OCI-LY7 (cell line): ENCODE data around the gene SYNJ2. TPM values are rescaled to one million over a fixed set of nuclear protein-coding genes. Genes with fewer than 3 reads are reported as not detected.

Experiments used
- BruUV-seq: library from RNA; stranded (reverse); fragments of 400-500 nt; replicated peaks from 2 replicates; lab custom pipeline; 2021; lab: Mats Ljungman, UMichigan
- CTCF ChIA-PET: fragments of 300-600 bp; sonication (Branson Sonifier 250); formaldehyde crosslinking; loops from one replicate; lab custom pipeline; 2022; ENCODE audit warnings: antibody characterized with exemption; ENCODE audit not compliant: unreplicated experiment; lab: Charles Lee
- POLR2A ChIA-PET: fragments of 300-600 bp; sonication (Branson Sonifier 250); formaldehyde crosslinking; loops from one replicate; lab custom pipeline; 2022; ENCODE audit warnings: antibody characterized with exemption; lab: Charles Lee
- DNase-seq: peaks from one replicate; pipeline ENCODE4 v3.0.0-alpha.2; 2015; ENCODE audit warnings: low spot score
- H2AFZ ChIP-seq: fragments of 200-600 bp; sonication (generic), shearing (Covaris generic); 2 replicates; pipeline ENCODE4 v1.6.1; 2014; ENCODE audit warnings: mild to moderate bottlenecking, antibody characterized with exemption, low read length, moderate library complexity
- H3K27ac ChIP-seq: fragments of 200-600 bp; sonication (generic); 2 replicates; pipeline ENCODE4 v1.5.1; 2014; ENCODE audit warnings: mixed run types, low read depth, mild to moderate bottlenecking, moderate library complexity, low read length, inconsistent platforms; ENCODE audit not compliant: poor library complexity, severe bottlenecking
- H3K36me3 ChIP-seq: fragments of 200-600 bp; sonication (generic); 2 replicates; pipeline ENCODE4 v1.6.1; 2014; ENCODE audit warnings: mild to moderate bottlenecking, antibody characterized with exemption, low read length, moderate library complexity, mixed read lengths; ENCODE audit not compliant: insufficient read depth
- H3K4me1 ChIP-seq: fragments of 200-600 bp; sonication (generic); 2 replicates; pipeline ENCODE4 v1.5.1; 2014; ENCODE audit warnings: mild to moderate bottlenecking, low read length; ENCODE audit not compliant: insufficient read depth, poor library complexity, severe bottlenecking
- H3K4me2 ChIP-seq: fragments of 200-600 bp; sonication (generic); 2 replicates; pipeline ENCODE4 v1.6.1; 2014; ENCODE audit warnings: mild to moderate bottlenecking, low read length
- H3K4me3 ChIP-seq: fragments of 200-600 bp; sonication (generic); 2 replicates; pipeline ENCODE4 v1.5.1; 2014; ENCODE audit warnings: mild to moderate bottlenecking, low read depth, low read length; ENCODE audit not compliant: poor library complexity, severe bottlenecking
- H3K79me2 ChIP-seq: fragments of 200-600 bp; sonication (generic); 2 replicates; pipeline ENCODE4 v1.6.1; 2016; ENCODE audit warnings: low read depth, mild to moderate bottlenecking, low read length, moderate library complexity, mixed read lengths; ENCODE audit not compliant: insufficient read depth
- H3K9me2 ChIP-seq: fragments of 200-600 bp; sonication (generic); 2 replicates; pipeline ENCODE4 v1.6.1; 2016; ENCODE audit warnings: mild to moderate bottlenecking, low read length, mixed read lengths; ENCODE audit not compliant: insufficient read depth
- H3K9me3 ChIP-seq: fragments of 200-600 bp; sonication (generic); 2 replicates; pipeline ENCODE4 v1.6.1; 2014; ENCODE audit warnings: mild to moderate bottlenecking, mixed run types, low read length, mixed read lengths
- H4K20me1 ChIP-seq: fragments of 200-600 bp; sonication (generic); 2 replicates; pipeline ENCODE4 v1.6.1; 2014; ENCODE audit warnings: mild to moderate bottlenecking, antibody characterized with exemption, low read length, moderate library complexity, mixed read lengths; ENCODE audit not compliant: insufficient read depth
- EZH2phosphoT487 ChIP-seq: fragments of 200-600 bp; sonication (generic); IDR thresholded peaks from 2 replicates; pipeline ENCODE4 v1.6.1; 2018; ENCODE audit warnings: low read depth, borderline replicate concordance, mild to moderate bottlenecking, mixed run types, antibody characterized with exemption, low read length, moderate library complexity, mixed read lengths
- intact Hi-C: fragments of 100-400 bp; cut with micrococcal nuclease; formaldehyde crosslinking; loops from one replicate; pipeline ENCODE4 v1.10.0; 2022; ENCODE audit not compliant: unreplicated experiment
- total RNA-seq, 2 experiments: library from RNA; depleted of rRNA in 1 of 2; stranded (reverse); fragments of >200 nt in 1 of 2; shearing (Covaris generic) in 1 of 2; gene quantifications; 2 replicates each; pipeline ENCODE4 v1.2.3, GENCODE V29; 2014 to 2022
- TF ChIP-seq, protein P1 (sequence below): fragments of 200-600 bp; sonication (generic); conservative IDR thresholded peaks from 2 replicates; pipeline ENCODE4 v1.5.1; 2014; ENCODE audit warnings: mild to moderate bottlenecking, antibody characterized with exemption, low read length, moderate library complexity, mixed read lengths

Gene SYNJ2
- total RNA-seq, 2 experiments from 2014 or later, result 0.21 TPM; not detected in 1

DNA sequence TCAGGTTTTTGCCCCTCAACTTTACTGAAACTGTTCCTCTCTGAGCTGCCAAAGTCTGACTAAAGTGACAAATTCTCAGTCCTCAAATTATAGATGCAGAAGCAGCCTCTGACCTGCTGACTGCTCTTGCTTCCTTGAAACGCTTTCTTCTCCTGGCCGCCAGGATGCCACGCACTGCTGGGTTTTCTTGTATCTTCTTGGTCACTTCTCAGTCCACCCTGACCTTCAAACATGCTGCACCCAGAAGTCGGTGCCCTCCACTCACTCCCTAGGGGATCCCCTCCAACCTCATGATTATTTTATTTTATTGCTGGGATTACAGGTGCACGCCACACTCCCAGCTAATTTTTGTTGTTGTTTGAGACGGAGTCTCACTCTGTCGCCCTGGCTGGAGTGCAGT is 24.7 kb downstream of the SYNJ2 start:
- Histone ChIP-seq H3K4me3 (no peak overlapping the region), H3K9me3 (no peaks in the 10 kb centered on the region), H3K4me1 (no peaks in the 10 kb centered on the region), H4K20me1 (no peaks in the 10 kb centered on the region), H3K9me2 (no peaks in the 10 kb centered on the region), H2AFZ (no peak overlapping the region), H3K27ac (no peak overlapping the region), H3K36me3 (no peaks in the 10 kb centered on the region), H3K4me2 (no peak overlapping the region), H3K79me2 (no peaks in the 10 kb centered on the region)
- DNase-seq, result no peak
- CTCF ChIA-PET, result no interaction called here
- no TSS peak for BruUV-seq
- POLR2A ChIA-PET, result no interaction called here
- intact Hi-C loops, result no loop called here
- TF ChIP-seq EZH2phosphoT487, result no peak
- TF ChIP-seq, protein P1, sequence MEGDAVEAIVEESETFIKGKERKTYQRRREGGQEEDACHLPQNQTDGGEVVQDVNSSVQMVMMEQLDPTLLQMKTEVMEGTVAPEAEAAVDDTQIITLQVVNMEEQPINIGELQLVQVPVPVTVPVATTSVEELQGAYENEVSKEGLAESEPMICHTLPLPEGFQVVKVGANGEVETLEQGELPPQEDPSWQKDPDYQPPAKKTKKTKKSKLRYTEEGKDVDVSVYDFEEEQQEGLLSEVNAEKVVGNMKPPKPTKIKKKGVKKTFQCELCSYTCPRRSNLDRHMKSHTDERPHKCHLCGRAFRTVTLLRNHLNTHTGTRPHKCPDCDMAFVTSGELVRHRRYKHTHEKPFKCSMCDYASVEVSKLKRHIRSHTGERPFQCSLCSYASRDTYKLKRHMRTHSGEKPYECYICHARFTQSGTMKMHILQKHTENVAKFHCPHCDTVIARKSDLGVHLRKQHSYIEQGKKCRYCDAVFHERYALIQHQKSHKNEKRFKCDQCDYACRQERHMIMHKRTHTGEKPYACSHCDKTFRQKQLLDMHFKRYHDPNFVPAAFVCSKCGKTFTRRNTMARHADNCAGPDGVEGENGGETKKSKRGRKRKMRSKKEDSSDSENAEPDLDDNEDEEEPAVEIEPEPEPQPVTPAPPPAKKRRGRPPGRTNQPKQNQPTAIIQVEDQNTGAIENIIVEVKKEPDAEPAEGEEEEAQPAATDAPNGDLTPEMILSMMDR, result no peak

DNA sequence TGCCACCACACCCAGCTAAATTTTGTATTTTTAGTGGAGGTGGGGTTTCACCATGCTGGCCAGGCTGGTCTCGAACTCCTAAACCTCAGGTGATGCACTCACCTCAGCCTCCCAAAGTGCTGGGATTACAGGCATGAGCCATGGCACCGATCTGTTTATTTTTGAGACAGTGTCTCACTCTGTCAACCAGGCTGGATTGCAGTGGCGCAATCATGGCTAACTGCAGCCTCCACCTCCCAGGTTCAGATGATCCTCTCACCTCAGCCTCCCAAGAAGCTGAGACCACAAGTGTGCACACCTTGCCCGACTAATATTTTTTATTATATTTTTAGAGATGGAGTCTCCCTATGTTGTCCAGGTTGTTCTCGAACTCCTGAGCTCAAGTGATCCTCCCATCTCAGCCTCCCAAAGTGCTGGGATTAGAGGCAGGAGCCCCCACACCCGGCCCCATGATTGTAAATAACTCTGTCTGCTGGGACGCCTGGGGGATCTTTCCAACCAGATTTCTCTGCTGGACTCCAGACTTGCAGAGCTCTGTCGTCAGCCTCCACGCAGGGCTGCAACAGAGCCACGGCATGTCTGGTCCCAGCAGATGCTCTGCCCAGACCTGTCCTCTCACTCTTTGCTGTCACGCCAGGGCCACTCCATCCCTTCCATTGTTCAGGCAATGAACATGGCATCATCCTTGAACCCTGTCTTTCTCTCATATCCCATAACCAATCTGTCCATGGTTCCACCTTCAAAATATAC is 25.3 kb downstream of the SYNJ2 start:
- Histone ChIP-seq H3K9me3 (no peaks in the 10 kb centered on the region), H3K4me2 (no peak overlapping the region), H3K27ac (no peak overlapping the region), H3K9me2 (no peaks in the 10 kb centered on the region), H3K79me2 (no peaks in the 10 kb centered on the region), H3K36me3 (no peaks in the 10 kb centered on the region), H2AFZ (no peak overlapping the region), H3K4me1 (no peaks in the 10 kb centered on the region), H3K4me3 (no peak overlapping the region), H4K20me1 (no peaks in the 10 kb centered on the region)
- CTCF ChIA-PET, result no interaction called here
- no TSS peak for BruUV-seq
- intact Hi-C loops, result no loop called here
- TF ChIP-seq EZH2phosphoT487, result no peak
- TF ChIP-seq, protein P1, result no peak
- DNase-seq, result no peak
- POLR2A ChIA-PET, result no interaction called here

DNA sequence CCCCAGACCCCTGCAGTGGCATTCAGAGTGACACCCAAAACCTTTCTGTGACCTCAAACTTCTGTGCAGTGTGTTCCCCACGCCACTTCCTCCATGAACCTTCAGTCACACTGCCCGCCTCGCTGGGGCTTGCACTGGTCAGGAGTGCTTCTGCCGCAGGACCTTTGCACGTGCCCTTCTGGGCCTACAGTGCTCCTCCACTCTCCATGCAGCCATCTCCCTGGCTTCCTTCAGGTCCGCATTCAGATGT is 27.1 kb downstream of the SYNJ2 start:
- Histone ChIP-seq H2AFZ (no peak overlapping the region), H3K9me2 (no peaks in the 10 kb centered on the region), H4K20me1 (no peaks in the 10 kb centered on the region), H3K9me3 (no peaks in the 10 kb centered on the region), H3K4me3 (no peak overlapping the region), H3K27ac (no peak overlapping the region), H3K4me1 (no peaks in the 10 kb centered on the region), H3K36me3 (no peaks in the 10 kb centered on the region), H3K4me2 (no peak overlapping the region), H3K79me2 (no peaks in the 10 kb centered on the region)
- DNase-seq, result no peak
- TF ChIP-seq EZH2phosphoT487, result no peak
- TF ChIP-seq, protein P1, result no peak
- CTCF ChIA-PET, result no interaction called here
- intact Hi-C loops, result no loop called here
- POLR2A ChIA-PET, result no interaction called here
- no TSS peak for BruUV-seq
